Hepatocyte (in vitro differentiated cells): ENCODE results near the gene RNF13.
"Not testable (repeated sequence)": the region's sequence is repeated elsewhere in the genome, so short reads cannot be mapped to it uniquely, and the experiment has no call there.

ENCODE experiments used
- EZH2 ChIP-seq: fragments of 200-600 bp; sonication (generic); IDR thresholded peaks from 2 replicates; pipeline ENCODE4 v1.6.1; 2016; ENCODE audit warnings: antibody characterized with exemption, mild to moderate bottlenecking, borderline replicate concordance
- TF ChIP-seq, protein P1 (sequence below): fragments of 200-600 bp; sonication (generic); IDR thresholded peaks from 2 replicates; pipeline ENCODE4 v1.5.1; 2016; ENCODE audit warnings: antibody characterized with exemption, mild to moderate bottlenecking; ENCODE audit not compliant: poor library complexity

DNA sequence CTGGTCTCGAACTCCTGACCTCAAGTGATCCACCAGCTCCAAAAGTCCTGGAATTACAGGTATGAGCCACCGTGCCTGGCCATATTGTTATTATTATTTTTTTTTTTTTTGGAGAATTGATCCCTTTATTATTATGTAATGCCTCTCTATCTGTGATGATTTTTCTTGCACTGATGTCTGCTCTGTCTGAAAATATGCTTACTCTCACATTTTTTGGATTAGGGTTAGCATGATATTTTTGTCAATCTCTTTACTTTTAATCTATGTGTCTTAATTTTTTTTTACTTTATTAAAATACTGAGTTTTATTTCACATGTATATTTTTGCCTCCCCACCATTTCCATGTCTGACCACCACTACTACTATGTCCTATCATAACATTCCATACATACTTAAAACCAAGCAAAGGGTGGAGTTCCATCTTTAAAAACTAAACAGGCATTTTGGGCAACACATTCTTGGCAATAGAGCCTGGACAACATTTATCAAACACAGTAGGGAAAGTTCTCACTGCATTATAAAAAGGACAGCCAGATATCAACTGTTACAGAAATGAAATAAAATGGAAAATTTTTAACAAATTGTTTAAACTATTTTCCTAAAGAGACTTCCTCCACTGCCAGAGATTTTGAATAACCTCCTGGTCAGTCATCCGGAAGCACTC, 125.5 kb downstream of the RNF13 start:
- not testable (repeated sequence) for TF ChIP-seq EZH2
- TF ChIP-seq, protein P1, sequence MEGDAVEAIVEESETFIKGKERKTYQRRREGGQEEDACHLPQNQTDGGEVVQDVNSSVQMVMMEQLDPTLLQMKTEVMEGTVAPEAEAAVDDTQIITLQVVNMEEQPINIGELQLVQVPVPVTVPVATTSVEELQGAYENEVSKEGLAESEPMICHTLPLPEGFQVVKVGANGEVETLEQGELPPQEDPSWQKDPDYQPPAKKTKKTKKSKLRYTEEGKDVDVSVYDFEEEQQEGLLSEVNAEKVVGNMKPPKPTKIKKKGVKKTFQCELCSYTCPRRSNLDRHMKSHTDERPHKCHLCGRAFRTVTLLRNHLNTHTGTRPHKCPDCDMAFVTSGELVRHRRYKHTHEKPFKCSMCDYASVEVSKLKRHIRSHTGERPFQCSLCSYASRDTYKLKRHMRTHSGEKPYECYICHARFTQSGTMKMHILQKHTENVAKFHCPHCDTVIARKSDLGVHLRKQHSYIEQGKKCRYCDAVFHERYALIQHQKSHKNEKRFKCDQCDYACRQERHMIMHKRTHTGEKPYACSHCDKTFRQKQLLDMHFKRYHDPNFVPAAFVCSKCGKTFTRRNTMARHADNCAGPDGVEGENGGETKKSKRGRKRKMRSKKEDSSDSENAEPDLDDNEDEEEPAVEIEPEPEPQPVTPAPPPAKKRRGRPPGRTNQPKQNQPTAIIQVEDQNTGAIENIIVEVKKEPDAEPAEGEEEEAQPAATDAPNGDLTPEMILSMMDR = not testable (repeated sequence)
